Stomach smooth muscle (tissue), 2 donors: ENCODE data around the gene MRFAP1.

Source experiments
- H3K27ac ChIP-seq: one replicate; pipeline ENCODE4 v1.7.0; 2013; ENCODE audit warnings: mild to moderate bottlenecking, low read length, inconsistent platforms
- H3K27me3 ChIP-seq, 2 donors: one replicate each; pipeline ENCODE4 v1.7.0; 2013; ENCODE audit warnings: low read length in 2 of 2; ENCODE audit not compliant: insufficient read depth in 2 of 2, control insufficient read depth in 1 of 2
- H3K36me3 ChIP-seq, 2 donors: one replicate each; pipeline ENCODE4 v1.7.0; 2013; ENCODE audit warnings: low read length in 2 of 2; ENCODE audit not compliant: control insufficient read depth in 2 of 2, insufficient read depth in 2 of 2
- H3K4me1 ChIP-seq: one replicate; pipeline ENCODE4 v1.7.0; 2013; ENCODE audit warnings: low read length; ENCODE audit not compliant: control insufficient read depth, insufficient read depth
- H3K4me3 ChIP-seq, 2 donors: one replicate each; pipeline ENCODE4 v1.7.0; 2013; ENCODE audit warnings: low read length in 2 of 2
- H3K9ac ChIP-seq, 2 donors: one replicate each; pipeline ENCODE4 v1.7.0; 2013; ENCODE audit warnings: low read length in 2 of 2, mild to moderate bottlenecking in 1 of 2
- H3K9me3 ChIP-seq, 2 donors: one replicate each; pipeline ENCODE4 v1.7.0; 2013; ENCODE audit warnings: low read length in 2 of 2; ENCODE audit not compliant: control insufficient read depth in 2 of 2
- donor health status: healthy.
- donor health status: Pancreatic carcinoma.

MRFAP1 gene

DNA sequence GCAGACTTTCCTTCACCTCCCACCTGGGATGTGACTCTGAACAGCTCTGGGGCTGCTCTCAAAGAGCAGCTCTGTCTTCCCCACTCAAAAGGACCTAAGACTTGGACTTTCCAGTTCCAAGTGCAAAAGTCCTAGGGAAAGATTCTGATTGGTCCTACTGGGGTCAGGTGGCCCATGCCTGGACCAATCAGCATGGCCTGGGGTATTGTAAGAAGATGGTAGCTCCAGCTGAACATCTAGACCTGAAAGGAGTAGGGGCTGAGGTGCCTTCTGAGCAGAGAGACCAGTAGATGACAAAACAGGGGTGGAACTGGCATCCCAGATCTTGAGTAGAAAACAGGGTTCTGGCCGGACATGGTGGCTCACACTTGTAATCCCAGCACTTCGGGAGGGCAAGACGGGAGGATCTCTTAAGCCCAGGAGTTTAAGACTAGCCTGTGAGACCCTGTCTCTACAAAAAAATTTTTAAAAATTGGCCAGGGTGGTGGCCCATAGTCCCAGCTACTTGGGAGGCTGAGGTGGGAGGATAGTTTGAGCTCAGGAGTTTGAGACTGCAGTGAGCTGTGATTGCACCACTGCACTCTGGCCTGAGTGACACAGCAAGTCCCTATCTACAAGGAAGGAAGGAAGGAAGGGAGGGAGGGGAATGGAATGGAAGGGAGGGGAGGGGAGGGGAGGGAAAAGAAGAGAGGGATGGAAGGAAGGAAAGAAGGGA, 27.4 kb upstream of the MRFAP1 start:
- H3K36me3 ChIP-seq: peaks cover 20 to 48% of the 10 kb centered on the region in 2 donors
- no peaks in the 10 kb centered on the region for H3K9me3 ChIP-seq
- no peaks in the 10 kb centered on the region for H3K4me1 ChIP-seq

DNA sequence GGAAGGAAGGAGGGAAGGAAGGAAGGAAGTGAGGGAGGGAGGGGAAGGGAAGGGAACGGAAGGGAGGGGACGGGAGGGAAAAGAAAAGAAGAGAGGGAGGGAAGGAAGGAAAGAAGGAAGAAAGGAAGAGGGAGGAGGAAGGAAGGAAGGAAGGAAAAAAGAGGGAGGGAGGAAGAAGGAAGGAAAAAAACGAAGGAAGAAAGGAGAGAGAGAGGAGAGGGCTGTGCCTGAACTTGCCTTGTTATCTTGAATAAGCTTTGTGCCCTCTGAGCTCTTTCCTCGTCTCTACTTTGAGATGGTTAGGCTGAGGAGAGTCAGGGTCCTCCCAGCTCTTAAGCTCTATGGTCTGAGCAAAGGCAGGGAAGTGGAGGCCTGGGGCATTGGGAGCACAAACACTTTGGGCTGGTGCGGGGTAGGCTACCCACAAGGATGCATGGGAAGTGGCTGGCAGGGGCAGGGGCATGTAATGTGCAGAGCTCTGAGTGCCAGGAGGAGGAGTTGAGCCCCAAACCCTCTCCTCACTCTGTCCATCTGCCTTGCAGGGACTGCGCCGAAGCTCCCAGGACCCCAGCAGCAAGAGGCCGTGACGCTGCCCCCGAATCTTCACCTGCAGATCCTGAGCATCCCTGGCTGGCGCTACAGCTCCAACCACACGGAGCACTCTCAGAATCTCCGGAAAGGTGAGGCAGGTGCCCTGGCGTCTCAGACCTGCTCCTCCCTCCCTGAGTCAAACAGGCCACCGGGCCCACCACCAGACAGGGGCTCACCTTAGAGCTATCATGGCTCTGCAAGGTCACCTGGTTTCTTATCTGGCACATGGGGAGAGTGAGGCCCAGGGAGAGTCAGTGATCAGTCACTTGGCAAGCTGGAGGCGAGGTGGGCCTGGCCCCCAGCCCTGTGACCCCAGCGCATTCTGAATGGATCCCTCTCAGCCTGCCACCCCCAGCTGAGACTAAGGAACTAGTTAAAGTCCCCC, 26.5 kb upstream of the MRFAP1 start:
- H3K9ac ChIP-seq: no peak overlapping the region
- H3K27ac ChIP-seq: no peak overlapping the region
- peaks cover 20 to 54% of the 10 kb centered on the region in 2 donors for H3K36me3 ChIP-seq
- no peaks in the 10 kb centered on the region for H3K9me3 ChIP-seq
- H3K27me3 ChIP-seq: no peaks in the 10 kb centered on the region
- H3K4me1 ChIP-seq: no peaks in the 10 kb centered on the region
- H3K4me3 ChIP-seq: no peak overlapping the region

More for the DNA sequence above, 27.4 kb upstream of the MRFAP1 start:
- no peak overlapping the region for H3K27ac ChIP-seq
- no peaks in the 10 kb centered on the region for H3K27me3 ChIP-seq
- no peak overlapping the region for H3K4me3 ChIP-seq
- no peak overlapping the region for H3K9ac ChIP-seq

DNA sequence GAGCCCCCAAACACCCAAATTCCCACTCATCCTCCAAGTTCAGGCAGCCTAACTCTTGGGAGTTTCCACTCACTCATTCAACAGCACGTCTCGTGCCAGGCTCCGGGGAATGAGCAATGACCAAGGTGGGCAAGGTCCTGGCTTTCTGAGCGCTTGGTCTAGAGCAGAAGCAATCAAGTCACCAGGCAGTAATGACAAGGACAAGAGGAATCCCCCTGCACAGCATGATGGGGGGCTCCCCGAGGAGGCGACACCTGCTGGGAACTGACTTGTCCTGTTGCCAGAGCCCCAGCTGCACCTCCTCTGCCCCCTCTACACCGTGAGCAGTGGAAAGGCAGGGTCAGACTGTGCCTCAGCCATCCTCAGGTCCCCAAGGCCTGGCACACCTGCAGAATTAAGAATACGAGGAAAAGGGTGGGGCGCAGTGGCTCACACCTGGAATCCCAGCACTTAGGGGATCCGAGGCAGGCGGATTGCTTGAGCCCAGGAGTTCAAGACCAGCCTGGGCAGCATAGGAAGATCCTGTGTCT, 25.7 kb upstream of the MRFAP1 start:
- H3K27me3 ChIP-seq: no peaks in the 10 kb centered on the region
- H3K9ac ChIP-seq: no peak overlapping the region
- H3K27ac ChIP-seq: no peak overlapping the region
- H3K4me1 ChIP-seq: no peaks in the 10 kb centered on the region
- H3K36me3 ChIP-seq: peaks cover 22 to 49% of the 10 kb centered on the region in 2 donors
- no peaks in the 10 kb centered on the region for H3K9me3 ChIP-seq
- H3K4me3 ChIP-seq: no peak overlapping the region

DNA sequence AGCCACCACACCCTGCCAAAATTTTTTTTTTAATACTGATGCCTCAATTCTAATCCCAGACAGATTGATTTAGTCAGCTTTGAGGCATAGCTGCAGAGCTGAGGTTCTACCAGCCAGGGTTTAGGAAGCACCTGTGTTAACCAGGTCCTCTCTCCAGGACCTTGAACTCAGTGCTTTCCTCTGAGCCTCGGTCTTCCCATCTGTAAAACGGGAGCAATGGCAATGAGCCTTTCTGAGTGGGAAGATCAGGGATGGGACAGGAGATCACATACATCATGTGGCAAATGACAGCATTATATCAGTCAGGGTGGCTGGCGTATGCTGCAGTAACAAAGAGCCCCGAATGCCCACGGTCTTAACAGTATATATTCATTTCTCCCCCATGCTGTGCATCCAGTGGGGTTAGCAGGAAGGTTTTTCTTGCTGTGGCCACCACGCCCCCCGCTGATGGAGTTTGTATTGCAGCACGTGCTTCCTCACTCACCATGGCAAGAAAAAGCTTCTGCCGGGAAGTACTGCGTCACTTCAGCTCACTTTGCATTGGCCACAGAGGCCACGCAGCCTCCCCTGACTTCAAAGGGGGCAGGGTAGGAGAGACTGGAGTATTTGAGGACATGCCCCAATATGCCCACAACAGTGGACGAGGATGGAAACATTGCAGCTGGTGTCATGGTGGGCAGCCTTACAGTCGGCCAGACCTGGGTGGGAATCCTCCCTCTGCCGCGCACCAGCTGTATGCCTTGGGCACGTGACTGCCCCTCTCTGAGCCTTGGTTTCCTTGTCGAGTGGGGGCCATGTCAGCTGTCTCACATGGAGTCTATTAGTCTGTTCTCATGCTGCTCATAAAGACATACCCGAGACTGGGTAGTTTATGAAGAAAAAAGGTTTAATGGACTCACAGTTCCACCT, 24.1 kb upstream of the MRFAP1 start:
- H3K9ac ChIP-seq: no peak overlapping the region
- H3K27ac ChIP-seq: no peak overlapping the region
- no peaks in the 10 kb centered on the region for H3K27me3 ChIP-seq
- H3K9me3 ChIP-seq: no peaks in the 10 kb centered on the region
- peaks cover 16 to 36% of the 10 kb centered on the region in 2 donors for H3K36me3 ChIP-seq
- H3K4me1 ChIP-seq: no peaks in the 10 kb centered on the region
- H3K4me3 ChIP-seq: no peak overlapping the region

DNA sequence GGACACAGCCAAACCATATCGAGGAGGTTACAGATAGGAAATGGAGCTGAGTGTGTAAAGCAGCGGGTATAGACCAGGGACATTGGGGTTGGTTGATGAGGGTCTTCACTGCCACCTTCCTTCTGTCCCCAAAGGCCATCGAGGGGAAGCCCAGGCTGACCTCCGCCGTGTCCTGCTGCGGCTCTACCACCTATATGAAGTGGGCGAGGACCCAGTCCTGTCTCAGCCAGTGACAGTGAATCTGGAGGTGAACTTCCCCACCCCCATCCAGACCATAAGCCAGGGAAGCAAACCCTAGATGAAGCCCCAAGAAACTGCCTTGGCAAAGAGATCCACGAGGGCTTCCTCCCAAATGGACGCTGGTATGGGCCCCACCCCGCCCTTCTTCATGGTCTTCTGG, 23.2 kb upstream of the MRFAP1 start:
- Histone ChIP-seq H3K4me1 (no peaks in the 10 kb centered on the region), H3K9ac (no peak overlapping the region), H3K27me3 (no peaks in the 10 kb centered on the region), H3K36me3 (peaks cover 18 to 36% of the 10 kb centered on the region in 2 donors), H3K4me3 (no peak overlapping the region), H3K9me3 (no peaks in the 10 kb centered on the region), H3K27ac (no peak overlapping the region)

DNA sequence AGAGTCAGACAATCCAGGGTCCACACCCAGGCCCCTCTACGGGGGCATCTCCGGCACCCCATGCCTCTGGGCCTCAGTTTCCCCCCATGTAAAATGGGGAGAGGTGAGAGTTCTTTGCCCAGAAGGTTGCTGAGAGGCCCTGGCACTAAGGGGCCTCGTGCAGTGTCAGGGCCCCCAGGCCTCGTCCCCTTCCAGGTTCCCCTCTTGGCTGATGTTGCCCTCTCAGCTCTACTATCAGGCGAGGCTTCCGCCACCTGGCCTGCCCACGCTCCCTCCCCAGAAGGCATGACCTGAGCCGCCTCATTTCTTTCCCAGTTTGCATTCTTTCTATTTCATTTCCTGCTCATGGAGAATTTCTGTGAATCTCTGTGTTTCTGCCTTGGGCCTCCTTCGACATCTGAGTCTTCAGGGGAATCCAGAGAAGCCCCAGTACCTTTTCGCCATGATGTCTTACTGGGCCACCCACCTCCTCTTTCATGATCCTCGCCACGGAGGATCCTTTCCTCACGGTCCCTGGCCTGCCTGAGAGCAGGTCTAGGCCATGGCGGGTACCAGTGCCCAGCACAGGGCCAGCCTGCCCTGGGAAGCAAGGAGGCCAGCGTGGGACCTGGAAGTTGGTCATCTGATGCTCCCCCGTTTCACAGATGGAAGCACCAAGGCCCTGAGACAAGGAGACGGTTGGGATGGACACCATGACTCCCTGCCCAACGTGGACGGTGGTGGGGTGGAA, 21.9 kb upstream of the MRFAP1 start:
- peaks cover 14 to 33% of the 10 kb centered on the region in 2 donors for H3K36me3 ChIP-seq
- no peaks in the 10 kb centered on the region for H3K9me3 ChIP-seq
- no peaks in the 10 kb centered on the region for H3K4me1 ChIP-seq
- H3K27ac ChIP-seq: no peak overlapping the region
- H3K27me3 ChIP-seq: no peaks in the 10 kb centered on the region
- no peak overlapping the region for H3K4me3 ChIP-seq
- H3K9ac ChIP-seq: no peak overlapping the region

DNA sequence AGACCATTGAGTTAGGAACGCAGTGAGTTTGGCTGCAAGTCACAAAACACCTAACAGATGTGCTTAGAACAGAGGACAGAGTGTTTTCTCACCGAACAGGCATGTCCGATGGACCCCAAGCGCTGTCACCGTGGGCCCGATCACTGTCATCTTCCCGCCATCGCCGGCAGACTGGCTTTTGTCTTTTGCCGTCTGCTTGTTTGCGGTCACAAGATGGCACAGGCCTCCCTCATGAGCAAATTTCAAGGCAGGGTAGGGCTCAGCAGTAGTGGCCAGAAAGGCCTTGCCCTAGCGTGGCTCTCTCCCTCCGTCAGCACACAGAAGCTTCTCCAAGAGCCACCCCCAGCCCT, 21.4 kb upstream of the MRFAP1 start:
- peaks cover 14 to 33% of the 10 kb centered on the region in 2 donors for H3K36me3 ChIP-seq
- no peaks in the 10 kb centered on the region for H3K4me1 ChIP-seq
- H3K9me3 ChIP-seq: no peaks in the 10 kb centered on the region
- no peak overlapping the region for H3K9ac ChIP-seq
- H3K27me3 ChIP-seq: no peaks in the 10 kb centered on the region
- H3K4me3 ChIP-seq: no peak overlapping the region
- H3K27ac ChIP-seq: no peak overlapping the region

DNA sequence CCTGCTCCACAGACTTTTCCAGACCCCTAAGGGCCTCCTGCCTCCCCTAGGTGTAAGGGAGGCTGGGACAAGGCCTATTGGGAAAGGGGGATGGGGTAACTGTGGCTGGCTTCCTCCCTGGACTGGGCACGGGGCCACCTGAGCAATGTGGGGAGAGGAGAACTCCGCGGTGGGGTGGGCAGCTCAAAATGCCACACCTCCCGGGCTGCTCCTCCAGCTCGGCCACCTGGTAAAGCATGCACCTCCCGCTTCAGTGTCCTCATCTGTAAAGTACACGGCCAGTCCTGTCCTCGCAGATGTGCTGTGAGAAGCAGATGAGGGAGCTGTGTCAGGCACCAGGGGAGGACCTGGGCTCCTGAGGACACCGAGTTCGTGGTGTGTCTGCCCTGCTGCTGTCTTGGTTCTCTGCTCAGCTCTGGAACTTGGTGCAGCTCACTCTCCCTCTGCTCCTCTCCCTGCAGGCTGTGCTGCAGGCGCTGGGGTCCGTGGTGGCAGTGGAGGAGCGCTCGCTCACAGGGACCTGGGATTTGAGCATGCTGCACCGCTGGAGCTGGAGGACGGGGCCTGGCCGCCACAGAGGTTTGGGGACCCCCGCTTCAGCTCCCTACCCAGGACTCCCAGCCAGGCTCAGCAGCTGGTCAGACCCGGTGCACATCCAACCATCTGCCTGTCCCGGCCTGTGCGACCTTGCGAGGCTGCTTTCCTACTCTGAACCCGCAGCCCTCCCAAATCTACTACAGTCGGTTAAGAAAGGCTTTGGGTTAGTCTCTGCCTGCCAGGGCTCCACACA, 20.8 kb upstream of the MRFAP1 start:
- no peak overlapping the region for H3K27ac ChIP-seq
- no peaks in the 10 kb centered on the region for H3K9me3 ChIP-seq
- peaks cover 14 to 31% of the 10 kb centered on the region in 2 donors for H3K36me3 ChIP-seq
- no peak overlapping the region for H3K4me3 ChIP-seq
- no peaks in the 10 kb centered on the region for H3K4me1 ChIP-seq
- no peak overlapping the region for H3K9ac ChIP-seq
- no peaks in the 10 kb centered on the region for H3K27me3 ChIP-seq

DNA sequence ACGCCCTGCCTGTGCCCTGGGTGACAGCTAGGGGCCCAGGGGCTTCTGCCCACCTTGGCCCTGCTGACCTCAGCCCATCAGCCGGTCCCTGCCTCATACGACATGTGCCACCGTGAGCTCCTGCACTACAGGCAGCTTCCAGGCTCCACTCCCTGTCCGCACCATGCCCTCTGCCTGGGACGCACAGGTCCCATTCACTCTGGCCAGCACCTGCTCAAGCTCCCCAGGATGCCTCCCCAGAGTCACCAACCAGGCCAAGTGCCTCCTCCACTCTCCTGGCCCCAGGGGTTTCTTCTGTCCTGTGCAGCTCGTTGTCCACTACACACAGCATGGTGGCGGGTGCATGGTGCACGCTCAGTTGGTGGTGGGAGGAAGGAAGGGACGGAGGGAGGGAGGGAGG, 20.2 kb upstream of the MRFAP1 start:
- Histone ChIP-seq H3K9me3 (no peaks in the 10 kb centered on the region), H3K9ac (no peak overlapping the region), H3K27ac (no peak overlapping the region), H3K36me3 (peaks cover 12 to 29% of the 10 kb centered on the region in 2 donors), H3K4me3 (no peak overlapping the region), H3K27me3 (no peaks in the 10 kb centered on the region), H3K4me1 (no peaks in the 10 kb centered on the region)
